Upper lobe of left lung (tissue), 6 donors: ENCODE data around the gene PDK1. TPM values are rescaled to one million over a fixed set of nuclear protein-coding genes. Genes with fewer than 3 reads are reported as not detected.
"Not testable (repeated sequence)": the region's sequence is repeated elsewhere in the genome, so short reads cannot be mapped to it uniquely, and the experiment has no call there.

ENCODE experiments used
- ATAC-seq, 2 donors: fragments of 200-7000 bp; cut with Tn5 transposase; one replicate each; pipeline ENCODE4 v1.9.1; 2022; ENCODE audit warnings: mild to moderate bottlenecking in 2 of 2, moderate library complexity in 2 of 2; ENCODE audit not compliant: low FRiP score in 2 of 2
- DNase-seq, 2 donors: peaks; one replicate each; pipeline ENCODE4 v3.0.0-alpha.2; 2019 to 2020
- H3K27ac ChIP-seq, 4 donors: fragments of 200-600 bp; sonication (generic); one replicate each; pipeline ENCODE4 v1.5.1; 2016 to 2019
- H3K27me3 ChIP-seq, 4 donors: fragments of 200-600 bp; sonication (generic); one replicate each; pipeline ENCODE4 v1.5.1; 2017 to 2019
- H3K36me3 ChIP-seq, 4 donors: fragments of 200-600 bp; sonication (generic); one replicate each; pipeline ENCODE4 v1.5.1; 2016 to 2019
- H3K4me1 ChIP-seq, 4 donors: fragments of 200-600 bp; sonication (generic); one replicate each; pipeline ENCODE4 v1.5.1; 2018 to 2019
- H3K4me3 ChIP-seq, 4 donors: fragments of 200-600 bp; sonication (generic); one replicate each; pipeline ENCODE4 v1.5.1; 2017 to 2019; ENCODE audit warnings: mild to moderate bottlenecking in 2 of 4, moderate library complexity in 1 of 4
- H3K9me3 ChIP-seq, 4 donors: fragments of 200-600 bp; sonication (generic); one replicate each; pipeline ENCODE4 v1.5.1; 2018 to 2019
- CTCF ChIP-seq, 6 experiments: fragments of 450-650 bp in 4 of 6; fragments of 200-600 bp in 2 of 6; sonication (generic) in 2 of 6; IDR thresholded peaks; one replicate each; pipeline ENCODE4 v1.5.1; 2016 to 2019; ENCODE audit warnings: antibody characterized with exemption in 6 of 6
- EP300 ChIP-seq, 4 donors: sonication (generic); formaldehyde crosslinking; IDR thresholded peaks; one replicate each; pipeline ENCODE4 v1.5.1; 2017; ENCODE audit warnings: antibody characterized with exemption in 4 of 4, control low read depth in 2 of 4
- POLR2A ChIP-seq, 4 donors: fragments of 450-650 bp; IDR thresholded peaks; one replicate each; pipeline ENCODE4 v1.5.1; 2016 to 2017; ENCODE audit warnings: antibody characterized with exemption in 4 of 4, mild to moderate bottlenecking in 2 of 4
- POLR2AphosphoS5 ChIP-seq, 2 donors: sonication (generic); formaldehyde crosslinking; IDR thresholded peaks; one replicate each; pipeline ENCODE4 v1.5.1; 2017; ENCODE audit warnings: antibody characterized with exemption in 2 of 2
- WGBS, 2 donors: methylation state at CpG; one replicate each; pipeline ENCODE4 v1.1.5; 2017 to 2018; 5-methylcytosine and 5-hydroxymethylcytosine counted together
- total RNA-seq, 6 donors: library from RNA; depleted of rRNA in 4 of 6; stranded (reverse); fragments of >200 nt in 4 of 6; gene quantifications; one replicate each; pipeline versions ENCODE4 v1.1.0 to v1.2.1, GENCODE V29; 2016 to 2021
- donor health status: DM: no; HTN: no; CAD: no; lungs with moderate emphysema.
- donor health status: DM: no; HTN: yes; CAD: no; lungs with severe emphysema.

Gene PDK1
- total RNA-seq, 6 donors from 2014 or later, result 5.6 to 40.9 (median 13.8) TPM

DNA sequence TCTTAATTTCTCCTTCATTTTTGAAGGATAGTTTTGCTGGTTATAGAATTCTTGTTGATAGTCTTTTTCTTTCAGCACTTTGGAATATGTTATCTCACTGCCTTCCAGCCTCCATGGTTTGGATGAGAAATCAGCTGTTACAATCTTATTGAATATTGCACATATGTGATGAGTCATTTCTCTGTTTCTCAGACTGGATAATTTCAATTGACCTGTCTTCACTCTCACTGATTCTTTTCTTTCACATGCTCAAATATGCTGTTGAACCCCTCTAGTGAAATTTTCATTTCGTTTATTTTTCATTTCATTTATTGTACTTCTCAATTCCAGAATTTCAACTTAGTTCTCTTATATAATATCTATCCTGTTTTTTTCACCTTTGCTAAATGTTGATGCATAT, 22.2 kb downstream of the PDK1 start:
- no peak for ATAC-seq
- Histone ChIP-seq H3K4me3 (no peak overlapping the region), H3K4me1 (no peaks in the 10 kb centered on the region), H3K27ac (no peak overlapping the region), H3K36me3 (peaks cover 0 to 14% (median 5%) of the 10 kb centered on the region in 4 donors), H3K27me3 (no peaks in the 10 kb centered on the region), H3K9me3 (peaks cover 3 to 31% (median 9%) of the 10 kb centered on the region in 4 donors)
- TF ChIP-seq POLR2A (IDR thresholded peaks at IDR 0.05) (no peak), POLR2AphosphoS5 (IDR thresholded peaks at IDR 0.05) (no peak), EP300 (IDR thresholded peaks at IDR 0.05) (no peak), CTCF (IDR thresholded peaks at IDR 0.05) (no peak)
- WGBS, 2 donors, result 100% methylated on average over 1 of the region's 1 CpG
- no peak for DNase-seq

GRCh38 chr2:172578860-172579512, 23.1 kb downstream of the PDK1 start:
- DNase-seq (no peak), ATAC-seq (no peak)
- TF ChIP-seq EP300 (IDR thresholded peaks at IDR 0.05) (no peak), POLR2A (IDR thresholded peaks at IDR 0.05) (no peak), POLR2AphosphoS5 (IDR thresholded peaks at IDR 0.05) (no peak), CTCF (IDR thresholded peaks at IDR 0.05) (no peak)
- 90 to 92% methylated on average over 2 of the region's 2 CpGs for WGBS, 2 donors
- no peak overlapping the region for H3K4me3 ChIP-seq
- peaks cover 0 to 12% (median 5%) of the 10 kb centered on the region in 4 donors for H3K36me3 ChIP-seq
- H3K27ac ChIP-seq, result no peak overlapping the region
- no peaks in the 10 kb centered on the region for H3K4me1 ChIP-seq
- H3K27me3 ChIP-seq, result no peaks in the 10 kb centered on the region
- H3K9me3 ChIP-seq, result peaks cover 3 to 28% (median 9%) of the 10 kb centered on the region in 4 donors

DNA sequence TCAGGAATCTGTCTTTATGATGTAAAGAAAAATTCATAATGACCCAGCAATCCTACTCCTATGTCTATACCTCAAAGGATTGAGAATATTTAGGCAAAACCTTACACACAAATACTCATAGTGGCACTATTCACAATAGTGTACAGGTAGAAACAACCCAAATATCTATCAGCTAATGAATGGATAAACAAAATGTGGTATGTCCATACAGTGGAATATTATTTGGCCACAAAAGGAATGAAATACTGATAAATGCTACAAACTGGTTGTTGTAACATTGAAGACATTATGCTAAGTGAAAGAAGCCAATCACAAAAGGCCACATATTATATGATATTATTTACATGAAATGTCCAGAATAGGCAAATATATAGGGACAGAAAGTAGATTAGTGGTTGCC, 24.7 kb downstream of the PDK1 start:
- Histone ChIP-seq H3K27ac (no peak overlapping the region), H3K27me3 (no peaks in the 10 kb centered on the region), H3K4me3 (no peak overlapping the region), H3K36me3 (peaks cover 0 to 8% (median 5%) of the 10 kb centered on the region in 4 donors), H3K4me1 (no peaks in the 10 kb centered on the region), H3K9me3 (peaks cover 3 to 15% (median 4%) of the 10 kb centered on the region in 4 donors)
- DNase-seq (no peak), ATAC-seq (no peak)
- no peak for TF ChIP-seq CTCF (IDR thresholded peaks at IDR 0.05)

GRCh38 chr2:172582656-172583055, 26.8 kb downstream of the PDK1 start:
- Histone ChIP-seq H3K27ac (no peak overlapping the region), H3K4me1 (no peaks in the 10 kb centered on the region), H3K36me3 (peaks cover 0 to 21% (median 5%) of the 10 kb centered on the region in 4 donors), H3K27me3 (no peaks in the 10 kb centered on the region), H3K9me3 (peaks cover 0 to 10% (median under 1%) of the 10 kb centered on the region in 4 donors), H3K4me3 (no peak overlapping the region)
- 75 to 76% methylated on average over 1 of the region's 1 CpG for WGBS, 2 donors
- TF ChIP-seq EP300 (IDR thresholded peaks at IDR 0.05) (no peak), POLR2AphosphoS5 (IDR thresholded peaks at IDR 0.05) (no peak), POLR2A (IDR thresholded peaks at IDR 0.05) (no peak), CTCF (IDR thresholded peaks at IDR 0.05) (no peak)
- ATAC-seq (no peak), DNase-seq (no peak)

DNA sequence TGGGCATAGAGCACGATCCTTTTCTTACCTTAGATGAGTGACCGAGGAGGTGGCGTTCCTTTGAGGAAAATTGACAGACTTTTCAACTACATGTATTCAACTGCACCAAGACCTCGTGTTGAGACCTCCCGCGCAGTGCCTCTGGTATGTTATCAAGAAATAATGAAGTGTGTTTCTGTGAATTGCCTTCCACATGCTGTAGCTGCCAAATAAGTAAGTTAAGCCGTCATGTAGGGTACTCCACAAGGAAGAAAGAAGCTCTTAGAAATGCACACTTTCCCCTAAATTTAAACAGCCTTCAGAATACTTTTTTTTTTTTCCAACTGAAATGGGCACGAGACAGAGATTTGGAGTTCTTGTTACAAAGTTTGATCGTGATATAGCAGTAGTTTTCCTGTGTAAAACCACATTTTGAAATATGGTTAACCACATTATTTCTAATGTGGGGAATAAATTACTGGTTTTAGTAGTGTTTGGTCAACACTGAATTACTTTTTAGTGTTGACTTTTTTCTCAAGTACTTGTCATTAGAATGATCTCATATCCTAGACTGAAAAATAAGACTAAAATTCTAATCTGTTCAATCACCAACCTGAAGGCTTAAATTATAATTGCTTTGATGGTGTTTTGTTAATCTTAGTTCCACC, 30.5 kb downstream of the PDK1 start:
- Histone ChIP-seq H3K9me3 (no peaks in the 10 kb centered on the region), H3K27me3 (no peaks in the 10 kb centered on the region), H3K4me3 (no peak overlapping the region), H3K36me3 (peaks cover 0 to 26% (median 3%) of the 10 kb centered on the region in 4 donors), H3K4me1 (no peaks in the 10 kb centered on the region), H3K27ac (no peak overlapping the region)
- ATAC-seq, result no peak
- WGBS, 2 donors, result 57 to 62% methylated on average over 9 of the region's 9 CpGs
- TF ChIP-seq POLR2A (IDR thresholded peaks at IDR 0.05) (no peak), CTCF (IDR thresholded peaks at IDR 0.05) (no peak), EP300 (IDR thresholded peaks at IDR 0.05) (no peak), POLR2AphosphoS5 (IDR thresholded peaks at IDR 0.05) (no peak)
- no peak for DNase-seq

DNA sequence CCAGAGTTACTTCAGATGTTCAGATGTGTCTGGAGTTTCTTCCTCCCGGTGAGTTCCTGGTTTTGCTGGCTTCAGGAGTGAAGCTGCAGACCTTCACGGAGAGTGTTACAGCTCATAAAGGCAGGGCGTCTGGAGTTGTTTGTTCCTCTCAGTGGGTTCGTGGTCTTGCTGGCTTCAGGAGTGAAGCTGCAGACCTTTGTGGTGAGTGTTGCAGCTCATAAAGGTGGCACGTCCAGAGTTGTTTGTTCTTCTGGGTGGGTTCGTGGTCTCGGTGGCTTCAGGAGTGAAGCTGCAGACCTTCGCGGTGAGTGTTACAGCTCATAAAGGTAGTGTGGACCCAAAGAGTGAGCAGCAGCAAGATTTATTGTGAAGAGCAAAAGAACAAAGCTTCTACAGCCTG, 31.3 kb downstream of the PDK1 start:
- DNase-seq, ATAC-seq, H3K27ac ChIP-seq, H3K27me3 ChIP-seq, H3K4me1 ChIP-seq, H3K4me3 ChIP-seq, H3K9me3 ChIP-seq: not testable (repeated sequence)
- H3K36me3 ChIP-seq, result peaks cover 0 to 23% (median 3%) of the 10 kb centered on the region in 4 donors
- WGBS, 2 donors, result 85 to 86% methylated on average over 9 of the region's 9 CpGs
